HG03097 (cell line): Measurements from ENCODE around the gene ACSL5.
A peak's percentile ranks its signal among the peaks of the same experiment; 100 is the strongest.
"Not testable (repeated sequence)": the region's sequence is repeated elsewhere in the genome, so short reads cannot be mapped to it uniquely, and the experiment has no call there.

Experiments
- ATAC-seq: cut with Tn5 transposase; IDR thresholded peaks from one replicate; pipeline ENCODE4 v1.9.1; 2021; ENCODE audit not compliant: unreplicated experiment, low FRiP score

ACSL5 gene

DNA sequence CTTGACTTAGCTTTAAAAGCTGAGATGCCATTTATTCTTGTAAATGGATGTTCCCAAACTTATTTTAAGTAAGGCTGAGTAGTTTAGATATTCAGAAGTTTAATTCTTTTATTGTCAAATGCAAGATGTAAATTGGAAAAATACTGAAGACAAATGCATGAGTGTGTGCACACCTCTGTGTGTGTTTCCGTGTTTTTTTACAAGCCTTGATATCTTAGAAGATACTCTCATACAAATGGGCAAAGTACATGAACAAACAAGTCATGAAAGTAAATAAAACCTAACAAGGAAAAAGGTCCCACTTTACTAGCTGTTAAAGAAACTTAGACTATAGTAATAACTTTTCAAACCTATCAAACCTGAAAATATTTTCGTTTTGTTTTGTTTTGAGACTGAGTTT lies 29.0 kb downstream of the ACSL5 start:
- no peak for ATAC-seq

DNA sequence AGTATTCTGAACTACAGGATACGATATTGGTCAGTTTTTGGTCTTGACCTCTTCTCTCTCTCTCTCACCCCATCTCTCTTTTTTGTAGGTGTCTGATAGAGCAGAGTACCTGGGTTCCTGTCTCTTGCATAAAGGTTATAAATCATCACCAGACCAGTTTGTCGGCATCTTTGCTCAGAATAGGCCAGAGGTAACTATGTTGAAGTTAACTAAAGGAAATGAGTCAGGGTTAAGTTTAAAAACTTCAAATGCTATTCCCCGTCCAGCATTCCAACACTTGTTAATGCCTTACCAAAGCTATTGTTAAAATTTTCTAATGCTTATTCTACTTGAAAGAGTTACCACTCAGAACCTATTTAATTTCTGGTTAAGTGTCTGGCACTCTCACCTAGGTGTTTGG lies 30.7 kb downstream of the ACSL5 start:
- ATAC-seq, result no peak

DNA sequence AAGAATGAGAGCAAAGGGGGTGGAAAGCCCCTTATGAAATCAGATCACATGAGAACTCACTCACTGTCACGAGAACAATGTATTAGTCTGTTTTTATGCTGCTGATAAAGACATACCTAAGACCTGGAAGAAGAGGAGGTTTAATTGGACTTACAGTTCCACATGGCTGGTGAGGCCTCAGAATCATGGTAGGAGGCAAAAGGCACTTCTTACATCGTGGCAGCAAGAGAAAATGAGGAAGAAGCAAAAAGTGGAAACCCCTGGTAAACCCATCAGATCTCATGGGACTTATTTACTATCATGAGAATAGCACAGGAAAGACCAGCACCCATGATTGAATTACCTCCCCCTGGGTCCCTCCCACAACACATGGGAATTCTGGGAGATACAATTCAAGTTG lies 32.9 kb downstream of the ACSL5 start:
- ATAC-seq, result not testable (repeated sequence)

DNA sequence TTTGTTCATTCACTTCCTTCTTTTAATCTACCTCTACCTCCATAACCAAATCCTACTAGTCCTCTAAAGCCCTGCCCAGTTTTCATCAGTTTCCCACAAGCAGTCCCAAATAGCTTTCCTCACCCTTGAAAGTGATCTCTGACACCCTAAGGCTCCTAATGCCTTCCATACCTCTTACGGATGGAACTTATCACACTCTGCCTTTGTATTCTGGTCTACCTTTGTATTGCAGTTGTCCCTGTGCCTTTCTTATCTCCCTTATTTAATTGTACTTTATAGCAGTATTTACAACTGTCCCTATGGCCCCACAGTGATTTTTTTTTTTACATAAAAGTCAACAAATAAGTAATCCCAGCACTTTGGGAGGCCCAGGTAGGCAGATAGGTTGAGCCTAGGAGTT lies 33.8 kb downstream of the ACSL5 start:
- ATAC-seq, result no peak

DNA sequence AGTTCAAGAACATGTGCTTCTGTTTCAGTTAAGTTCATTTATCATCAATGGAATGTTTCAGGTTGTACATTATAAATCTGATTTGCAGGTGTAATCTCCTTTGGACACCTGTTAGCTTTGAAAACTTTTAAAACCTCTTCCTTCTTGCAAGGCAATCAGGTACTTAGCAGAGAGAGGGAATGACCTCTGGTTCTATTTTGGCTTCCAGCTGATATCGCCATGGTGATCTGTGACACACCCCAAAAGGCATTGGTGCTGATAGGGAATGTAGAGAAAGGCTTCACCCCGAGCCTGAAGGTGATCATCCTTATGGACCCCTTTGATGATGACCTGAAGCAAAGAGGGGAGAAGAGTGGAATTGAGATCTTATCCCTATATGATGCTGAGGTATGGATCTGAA lies 35.4 kb downstream of the ACSL5 start:
- no peak for ATAC-seq

- ATAC-seq, result no peak
Observed at GRCh38 chr10:112409755-112410154, 35.8 kb downstream of the ACSL5 start.

GRCh38 chr10:112412696-112413095 lies 38.8 kb downstream of the ACSL5 start:
- no peak for ATAC-seq

- ATAC-seq, result no peak
Observed at GRCh38 chr10:112421731-112422130, 47.8 kb downstream of the ACSL5 start.

GRCh38 chr10:112424651-112425050 lies 50.7 kb downstream of the ACSL5 start:
- ATAC-seq, result no peak

GRCh38 chr10:112426111-112426510 lies 52.2 kb downstream of the ACSL5 start:
- no peak for ATAC-seq

DNA sequence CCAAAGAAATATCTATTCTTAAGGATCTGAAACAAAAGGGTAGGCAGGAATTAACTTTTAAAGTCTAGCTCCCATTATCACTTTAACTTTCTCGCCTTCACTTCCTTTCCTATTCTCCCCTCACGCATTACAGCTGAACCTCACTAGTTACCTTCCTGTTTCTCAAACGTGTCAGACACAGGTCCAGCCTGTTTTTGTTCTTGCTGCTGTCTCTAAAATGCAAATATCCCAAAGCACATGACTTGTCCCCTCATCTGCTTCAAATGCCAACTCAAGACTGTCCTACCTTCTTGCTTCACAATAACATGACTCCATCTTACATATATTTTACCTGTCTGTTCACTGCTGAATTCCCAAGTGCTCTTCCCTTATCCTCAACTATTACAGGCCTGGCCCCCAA lies 55.2 kb downstream of the ACSL5 start:
- no peak for ATAC-seq

- no peak for ATAC-seq
Observed at GRCh38 chr10:112429654-112430230, 55.8 kb downstream of the ACSL5 start.

DNA sequence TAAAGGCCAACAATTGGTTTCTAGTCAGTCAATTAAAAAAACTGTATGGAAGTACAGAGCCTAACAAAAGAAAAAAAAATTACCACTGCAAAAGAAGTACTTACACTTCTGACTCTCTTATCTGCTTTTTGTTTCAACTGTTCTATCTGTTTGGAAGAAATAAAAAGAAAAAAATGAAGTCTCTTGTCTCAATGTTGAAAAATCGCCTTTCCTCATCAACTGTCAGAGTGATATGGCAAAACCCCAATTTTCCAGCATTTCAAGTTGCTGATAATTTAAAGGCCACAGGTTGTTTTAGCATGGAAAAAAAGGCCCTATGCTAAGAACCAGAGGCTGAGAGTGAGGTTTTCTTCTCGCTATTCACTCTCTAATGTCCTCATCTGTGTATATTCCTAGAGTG lies 59.2 kb downstream of the ACSL5 start:
- ATAC-seq, result no peak

GRCh38 chr10:112434988-112435619 lies 61.2 kb downstream of the ACSL5 start:
- ATAC-seq, result no peak

- ATAC-seq, result no peak
Observed at GRCh38 chr10:112438356-112438755, 64.4 kb downstream of the ACSL5 start.

DNA sequence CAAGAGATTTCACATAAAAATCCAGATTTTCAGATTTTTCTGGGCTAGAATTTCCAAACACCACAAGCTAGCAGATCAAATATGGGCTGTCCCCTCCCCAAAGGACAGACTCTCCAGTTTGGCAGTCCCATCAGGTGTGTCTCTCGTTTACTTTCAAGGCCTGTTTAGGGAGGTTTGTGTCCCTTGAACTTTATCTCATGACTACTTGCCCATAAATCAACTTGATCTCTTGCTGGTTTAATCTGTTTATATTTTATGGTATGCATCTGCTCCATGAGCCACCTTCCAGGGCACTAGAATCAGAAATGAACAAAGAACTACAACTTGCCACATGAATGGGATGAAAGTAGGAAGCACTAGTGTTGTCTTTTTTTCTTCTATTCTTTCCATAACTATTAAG lies 67.6 kb downstream of the ACSL5 start:
- no peak for ATAC-seq

- ATAC-seq, result no peak
Observed at GRCh38 chr10:112442063-112442462, 68.1 kb downstream of the ACSL5 start.

DNA sequence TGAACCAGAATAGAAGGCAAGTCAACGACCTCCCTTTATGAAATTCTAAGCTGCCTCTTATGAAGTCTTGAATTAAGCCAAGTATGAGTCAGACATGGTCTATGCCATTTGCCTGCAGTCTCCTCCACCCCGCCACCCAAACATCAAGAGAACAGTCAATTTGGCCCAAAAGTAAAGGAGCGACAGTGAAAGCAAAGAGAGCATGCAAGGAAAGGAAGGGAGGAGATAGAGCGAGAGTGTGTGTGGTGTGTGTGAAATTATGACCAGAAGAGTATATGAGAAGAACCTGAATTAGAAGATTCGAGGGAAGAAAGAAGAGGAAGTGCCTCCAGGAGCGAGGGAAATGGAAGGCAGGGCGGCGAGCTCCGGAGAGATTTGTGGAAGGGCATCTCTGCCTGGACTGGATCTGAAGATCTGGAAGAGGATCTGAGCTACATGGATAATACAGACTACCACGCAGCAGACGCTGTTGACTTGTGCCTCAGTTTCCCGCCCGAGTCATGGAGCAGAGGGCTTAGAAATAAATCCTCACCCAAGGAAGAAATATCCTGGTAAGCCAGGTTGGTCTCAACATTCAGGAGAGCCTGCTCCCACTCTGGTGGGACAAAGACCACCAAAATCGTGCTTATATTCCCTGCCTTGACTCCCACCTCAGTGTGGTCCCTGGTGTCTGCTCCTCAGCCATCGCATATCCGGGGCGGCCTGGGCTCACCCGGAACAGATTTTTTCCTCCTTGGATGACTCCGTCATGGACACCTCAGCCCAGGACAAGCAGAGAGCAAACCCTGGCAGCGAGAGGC lies 72.3 kb downstream of the ACSL5 start:
- ATAC-seq, result peak; percentile 27

- peak; percentile 87 for ATAC-seq
Observed at GRCh38 chr10:112446855-112447619, 73.1 kb downstream of the ACSL5 start, which contains the start of the genes VTI1A and ZDHHC6. Gene VTI1A, plus strand, starts transcription at chr10:112447215. Its CDS starts 159 bp downstream, at chr10:112447374. Gene ZDHHC6, minus strand, starts transcription at chr10:112446914. Its CDS starts 1,478 bp downstream, at chr10:112445436.

DNA sequence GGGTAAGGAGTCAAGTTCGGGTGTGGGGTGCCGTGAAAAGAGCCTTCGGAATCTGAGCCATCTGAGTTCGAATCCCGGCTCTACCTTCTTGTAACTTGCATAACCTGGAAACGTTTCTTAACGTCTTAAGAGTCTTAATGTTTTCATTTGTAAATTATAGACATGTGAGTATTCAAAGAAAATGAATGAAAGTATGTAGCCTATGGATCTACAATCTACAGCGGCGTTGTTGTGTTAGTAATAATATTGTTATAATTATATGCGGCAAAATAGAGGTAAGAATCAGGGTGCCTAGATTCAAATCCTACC lies 73.7 kb downstream of the ACSL5 start:
- no peak for ATAC-seq

GRCh38 chr10:112448888-112449287 lies 75.0 kb downstream of the ACSL5 start:
- no peak for ATAC-seq
